Trophoblast cell (in vitro differentiated cells and primary cell): ENCODE data around the gene STRADA.

ENCODE experiments used
- DNase-seq, 2 donors: peaks; one replicate each; pipeline ENCODE4 v3.0.0-alpha.2; 2016
- H2AFZ ChIP-seq: 2 replicates; pipeline ENCODE4 v1.6.1; 2013; ENCODE audit warnings: low read length, moderate library complexity, mild to moderate bottlenecking; ENCODE audit not compliant: insufficient read depth, poor library complexity
- H2AK5ac ChIP-seq: 2 replicates; pipeline ENCODE4 v1.6.1; 2013; ENCODE audit warnings: mild to moderate bottlenecking, low read length
- H2BK120ac ChIP-seq: 2 replicates; pipeline ENCODE4 v1.6.1; 2013; ENCODE audit warnings: low read length, mild to moderate bottlenecking, moderate library complexity; ENCODE audit not compliant: insufficient read depth, poor library complexity
- H2BK12ac ChIP-seq: 2 replicates; pipeline ENCODE4 v1.6.1; 2013; ENCODE audit warnings: mild to moderate bottlenecking, low read length, moderate library complexity
- H2BK5ac ChIP-seq: 2 replicates; pipeline ENCODE4 v1.6.1; 2013; ENCODE audit warnings: low read length, low read depth, moderate library complexity, mild to moderate bottlenecking; ENCODE audit not compliant: poor library complexity
- H3K14ac ChIP-seq: 2 replicates; pipeline ENCODE4 v1.6.1; 2013; ENCODE audit warnings: mild to moderate bottlenecking, low read length
- H3K18ac ChIP-seq: 2 replicates; pipeline ENCODE4 v1.6.1; 2013; ENCODE audit warnings: mild to moderate bottlenecking, low read length
- H3K23ac ChIP-seq: 2 replicates; pipeline ENCODE4 v1.6.1; 2013; ENCODE audit warnings: low read length
- H3K27ac ChIP-seq: 2 replicates; pipeline ENCODE4 v1.5.1; 2013; ENCODE audit warnings: low read depth, mild to moderate bottlenecking, inconsistent platforms, low read length, moderate library complexity
- H3K27me3 ChIP-seq: 2 replicates; pipeline ENCODE4 v1.6.1; 2013; ENCODE audit warnings: inconsistent platforms, mild to moderate bottlenecking, low read length, moderate library complexity; ENCODE audit not compliant: insufficient read depth
- H3K36me3 ChIP-seq, 2 experiments: 1 replicate in 1 of 2; 2 replicates in 1 of 2; pipeline ENCODE4 v1.6.1; 2013; ENCODE audit warnings: low read length in 2 of 2, mild to moderate bottlenecking in 2 of 2, moderate library complexity in 1 of 2; ENCODE audit not compliant: insufficient read depth in 2 of 2, control insufficient read depth in 1 of 2
- H3K4ac ChIP-seq: 2 replicates; pipeline ENCODE4 v1.6.1; 2013; ENCODE audit warnings: low read depth, mild to moderate bottlenecking, low read length, moderate library complexity
- H3K4me1 ChIP-seq, 2 experiments: 1 replicate in 1 of 2; 2 replicates in 1 of 2; pipeline ENCODE4 v1.6.1; 2013; ENCODE audit warnings: low read length in 2 of 2, mild to moderate bottlenecking in 2 of 2, moderate library complexity in 1 of 2; ENCODE audit not compliant: insufficient read depth in 2 of 2, control insufficient read depth in 1 of 2
- H3K4me2 ChIP-seq: 2 replicates; pipeline ENCODE4 v1.6.1; 2013; ENCODE audit warnings: inconsistent platforms, mild to moderate bottlenecking, low read length, moderate library complexity
- H3K4me3 ChIP-seq: 2 replicates; pipeline ENCODE4 v1.5.1; 2013; ENCODE audit warnings: mild to moderate bottlenecking, low read depth, low read length, inconsistent platforms
- H3K79me1 ChIP-seq: one replicate; pipeline ENCODE4 v1.6.1; 2013; ENCODE audit warnings: low read length
- H3K79me2 ChIP-seq: 2 replicates; pipeline ENCODE4 v1.6.1; 2013; ENCODE audit warnings: low read length, mild to moderate bottlenecking; ENCODE audit not compliant: control insufficient read depth, insufficient read depth, poor library complexity
- H3K9ac ChIP-seq: 2 replicates; pipeline ENCODE4 v1.6.1; 2013; ENCODE audit warnings: mild to moderate bottlenecking, low read length
- H3K9me3 ChIP-seq: 2 replicates; pipeline ENCODE4 v1.6.1; 2013; ENCODE audit warnings: low read depth, mild to moderate bottlenecking, control low read depth, inconsistent platforms, low read length; ENCODE audit not compliant: insufficient read depth
- H4K12ac ChIP-seq: 2 replicates; pipeline ENCODE4 v1.6.1; 2013; ENCODE audit warnings: low read depth, mild to moderate bottlenecking, low read length, moderate library complexity
- H4K8ac ChIP-seq: 2 replicates; pipeline ENCODE4 v1.6.1; 2013; ENCODE audit warnings: low read depth, mild to moderate bottlenecking, low read length, moderate library complexity
- H4K91ac ChIP-seq: one replicate; pipeline ENCODE4 v1.6.1; 2013; ENCODE audit warnings: low read depth, mild to moderate bottlenecking, low read length, moderate library complexity
- WGBS: extraction: QIAGEN DNeasy Blood & Tissue Kit; methylation state at CpG from one replicate; pipeline ENCODE4 v1.1.7; 2013; ENCODE audit warnings: missing lambda C conversion rate; ENCODE audit not compliant: insufficient read length, insufficient coverage; ENCODE audit errors: extremely low coverage; 5-methylcytosine and 5-hydroxymethylcytosine counted together

STRADA gene

DNA sequence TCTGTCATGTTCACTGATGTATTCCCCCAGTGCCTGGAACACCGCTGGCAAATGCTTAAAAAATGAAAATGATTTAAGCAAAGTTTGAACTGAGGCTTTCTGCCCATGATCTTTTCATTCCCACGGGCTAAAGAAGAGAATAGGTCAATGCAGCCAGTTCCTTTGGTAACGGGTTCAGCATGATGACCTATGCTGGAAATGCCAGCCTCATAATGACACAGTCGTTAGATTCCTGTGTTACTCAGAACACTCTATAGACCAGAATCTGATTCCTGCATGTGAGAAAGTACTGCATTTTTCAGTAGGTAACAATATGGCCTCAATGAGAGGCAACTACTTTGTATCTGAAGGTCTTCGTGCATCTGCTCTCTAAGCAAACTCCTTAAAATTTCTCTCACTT is 22.6 kb downstream of the STRADA start:
- no peaks in the 10 kb centered on the region for H3K27me3 ChIP-seq
- no peak overlapping the region for H3K4me3 ChIP-seq
- H2AK5ac ChIP-seq, result no peak overlapping the region
- WGBS, result no CpG with 5 or more reads among the region's 5 CpGs
- H3K23ac ChIP-seq, result no peak overlapping the region
- no peaks in the 10 kb centered on the region for H3K4me1 ChIP-seq
- H4K91ac ChIP-seq, result no peak overlapping the region
- H3K9me3 ChIP-seq, result no peaks in the 10 kb centered on the region
- H4K12ac ChIP-seq, result no peak overlapping the region
- H2AFZ ChIP-seq, result no peak overlapping the region
- H2BK12ac ChIP-seq, result no peak overlapping the region
- no peaks in the 10 kb centered on the region for H3K79me2 ChIP-seq
- H3K4ac ChIP-seq, result no peak overlapping the region
- H4K8ac ChIP-seq, result no peak overlapping the region
- H2BK120ac ChIP-seq, result no peak overlapping the region
- no peak overlapping the region for H3K4me2 ChIP-seq
- H3K18ac ChIP-seq, result no peak overlapping the region
- no peak overlapping the region for H3K27ac ChIP-seq
- DNase-seq, result no peak
- no peak overlapping the region for H3K9ac ChIP-seq
- no peaks in the 10 kb centered on the region for H3K36me3 ChIP-seq
- H2BK5ac ChIP-seq, result no peak overlapping the region
- H3K14ac ChIP-seq, result no peak overlapping the region
- H3K79me1 ChIP-seq, result no peaks in the 10 kb centered on the region

DNA sequence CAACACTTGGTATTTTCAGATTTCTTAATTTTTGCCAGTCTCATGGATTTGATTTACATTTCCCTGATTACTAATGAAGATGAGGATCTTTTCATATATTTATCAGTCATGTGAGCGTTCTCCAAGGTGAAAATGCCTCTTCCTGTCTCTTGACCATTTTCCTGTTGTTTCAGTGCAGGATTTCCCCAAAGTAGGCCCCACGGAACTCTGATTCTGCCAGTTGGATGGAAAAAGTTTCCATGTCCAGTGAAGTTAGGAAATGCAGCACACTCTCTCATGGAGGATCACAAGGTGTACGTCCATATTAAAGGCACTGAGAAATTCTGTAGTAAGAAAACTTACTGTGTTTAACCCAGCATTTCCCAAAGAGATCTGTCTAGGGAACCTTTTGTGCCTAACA is 25.2 kb downstream of the STRADA start:
- H4K12ac ChIP-seq, result no peak overlapping the region
- no peak overlapping the region for H3K4me2 ChIP-seq
- H3K4ac ChIP-seq, result no peak overlapping the region
- no CpG with 5 or more reads among the region's 3 CpGs for WGBS
- no peak overlapping the region for H2AK5ac ChIP-seq
- H4K8ac ChIP-seq, result no peak overlapping the region
- H3K27ac ChIP-seq, result no peak overlapping the region
- H3K14ac ChIP-seq, result no peak overlapping the region
- no peaks in the 10 kb centered on the region for H3K79me1 ChIP-seq
- no peak overlapping the region for H3K4me3 ChIP-seq
- H2BK5ac ChIP-seq, result no peak overlapping the region
- no peak overlapping the region for H2BK120ac ChIP-seq
- no peak overlapping the region for H2BK12ac ChIP-seq
- no peak overlapping the region for H3K23ac ChIP-seq
- peaks cover 0 to 4% of the 10 kb centered on the region in 2 experiments for H3K36me3 ChIP-seq
- H3K18ac ChIP-seq, result no peak overlapping the region
- no peaks in the 10 kb centered on the region for H3K79me2 ChIP-seq
- no peaks in the 10 kb centered on the region for H3K4me1 ChIP-seq
- no peak for DNase-seq
- no peak overlapping the region for H4K91ac ChIP-seq
- H3K27me3 ChIP-seq, result no peaks in the 10 kb centered on the region
- no peak overlapping the region for H2AFZ ChIP-seq
- H3K9ac ChIP-seq, result no peak overlapping the region
- no peaks in the 10 kb centered on the region for H3K9me3 ChIP-seq

DNA sequence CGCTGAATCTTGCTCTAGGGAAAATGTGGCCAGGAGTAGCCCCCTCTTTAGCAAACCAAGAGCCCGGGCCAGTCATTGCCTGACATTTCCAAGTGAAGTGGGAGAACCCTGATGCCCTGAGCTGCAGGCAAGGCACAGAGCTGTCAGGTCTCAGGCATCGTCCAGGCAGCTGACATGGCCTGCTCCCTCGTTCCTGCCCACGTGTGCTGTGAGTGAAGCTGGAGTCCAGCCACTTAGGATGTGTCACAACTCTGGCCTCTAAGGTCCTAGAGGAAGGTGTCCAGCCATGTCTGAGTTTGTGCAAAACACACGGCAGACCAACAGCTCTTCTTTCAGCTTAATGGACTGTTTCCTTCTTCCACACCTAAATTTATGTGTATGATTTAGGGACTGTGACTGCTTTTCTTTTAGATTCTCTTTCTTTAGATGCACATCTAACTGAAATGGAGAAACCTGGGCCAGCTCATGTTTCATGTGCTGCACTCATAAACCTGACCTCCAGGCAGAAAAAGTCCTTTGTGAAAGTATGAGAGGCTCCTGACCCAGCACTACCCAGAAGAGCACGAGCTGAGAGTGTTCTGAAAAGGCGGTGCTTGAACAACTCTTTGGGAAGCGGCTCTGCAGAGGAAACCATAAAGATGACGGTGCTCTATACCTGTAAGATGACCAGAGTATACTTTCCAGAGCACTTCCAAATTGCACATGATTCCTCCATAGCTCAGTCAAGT is 26.9 kb downstream of the STRADA start:
- DNase-seq, result no peak
- no peak overlapping the region for H2AK5ac ChIP-seq
- no peak overlapping the region for H4K8ac ChIP-seq
- H4K12ac ChIP-seq, result no peak overlapping the region
- no peak overlapping the region for H4K91ac ChIP-seq
- H3K4me2 ChIP-seq, result no peak overlapping the region
- H3K36me3 ChIP-seq, result peaks cover 4 to 9% of the 10 kb centered on the region in 2 experiments
- no peak overlapping the region for H3K9ac ChIP-seq
- H3K27me3 ChIP-seq, result no peaks in the 10 kb centered on the region
- H2BK120ac ChIP-seq, result no peak overlapping the region
- no peak overlapping the region for H3K14ac ChIP-seq
- H3K79me1 ChIP-seq, result no peaks in the 10 kb centered on the region
- no CpG with 5 or more reads among the region's 10 CpGs for WGBS
- no peak overlapping the region for H3K4ac ChIP-seq
- H3K18ac ChIP-seq, result no peak overlapping the region
- no peak overlapping the region for H3K23ac ChIP-seq
- H2BK12ac ChIP-seq, result no peak overlapping the region
- H3K4me1 ChIP-seq, result no peaks in the 10 kb centered on the region
- no peak overlapping the region for H2BK5ac ChIP-seq
- no peak overlapping the region for H3K4me3 ChIP-seq
- H2AFZ ChIP-seq, result no peak overlapping the region
- no peaks in the 10 kb centered on the region for H3K9me3 ChIP-seq
- H3K79me2 ChIP-seq, result no peaks in the 10 kb centered on the region
- H3K27ac ChIP-seq, result no peak overlapping the region

DNA sequence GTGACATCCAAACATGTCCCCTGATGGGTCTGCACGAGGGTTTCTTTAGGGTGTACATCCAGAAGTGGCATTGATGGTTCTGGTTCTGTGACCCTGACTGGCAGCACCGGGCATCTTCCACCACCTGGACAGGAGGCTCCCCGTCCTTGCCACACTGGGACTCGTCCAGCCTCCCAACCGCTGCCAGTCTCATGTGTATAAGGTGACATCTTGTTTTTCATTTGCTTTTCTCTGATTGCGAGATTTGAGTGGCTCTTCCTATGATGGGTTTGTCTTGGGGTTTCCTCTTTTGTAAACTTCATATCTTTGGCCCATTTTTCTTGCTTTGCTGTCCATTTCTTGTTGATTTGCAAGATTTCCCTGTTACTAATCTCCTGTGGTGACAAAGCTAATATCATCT is 32.5 kb downstream of the STRADA start:
- Histone ChIP-seq H3K23ac (no peak overlapping the region), H3K18ac (no peak overlapping the region), H3K14ac (no peak overlapping the region), H3K4me2 (no peak overlapping the region), H3K4me3 (no peak overlapping the region), H3K4ac (no peak overlapping the region), H3K79me2 (no peaks in the 10 kb centered on the region), H3K9me3 (peaks cover 2% of the 10 kb centered on the region), H3K27me3 (no peaks in the 10 kb centered on the region), H4K12ac (no peak overlapping the region), H4K91ac (no peak overlapping the region), H3K27ac (no peak overlapping the region), H3K36me3 (peaks cover 13 to 23% of the 10 kb centered on the region in 2 experiments), H2BK120ac (no peak overlapping the region), H2BK5ac (no peak overlapping the region), H3K4me1 (no peaks in the 10 kb centered on the region), H2AK5ac (no peak overlapping the region), H2AFZ (no peak overlapping the region), H3K9ac (no peak overlapping the region), H3K79me1 (no peaks in the 10 kb centered on the region), H2BK12ac (no peak overlapping the region), H4K8ac (no peak overlapping the region)
- no peak for DNase-seq
- no CpG with 5 or more reads among the region's 6 CpGs for WGBS
